Body of pancreas (tissue), 4 donors: ENCODE data around the gene RIMKLB.

Experiments used
- CTCF ChIP-seq, 7 experiments: fragments of 450-650 bp in 4 of 7; fragments of 200-600 bp in 3 of 7; sonication (generic) in 3 of 7; IDR thresholded peaks; one replicate each; pipeline ENCODE4 v1.5.1; 2016 to 2019; ENCODE audit warnings: antibody characterized with exemption in 7 of 7
- POLR2A ChIP-seq, 3 donors: fragments of 450-650 bp; IDR thresholded peaks; one replicate each; pipeline ENCODE4 v1.6.1; 2016; ENCODE audit warnings: antibody characterized with exemption in 3 of 3, mild to moderate bottlenecking in 2 of 3

GRCh38 chr12:8678661-8679111 lies 19.1 kb upstream of the RIMKLB start:
- TF ChIP-seq POLR2A (IDR thresholded peaks at IDR 0.05) (no peak), CTCF (IDR thresholded peaks at IDR 0.05) (no peak)
